ENCODE measurements around the gene TFRC. TPM values are rescaled to one million over a fixed set of nuclear protein-coding genes. Genes with fewer than 3 reads are reported as not detected.

Gene TFRC
- total RNA-seq, 6 donors from 2014 or later = 66.0 to 323 (median 234) TPM

GRCh38 chr3:196097373-196098154, 15.7 kb upstream of the TFRC start:
- WGBS, 2 donors = 56 to 73% methylated on average over 5 of the region's 5 CpGs
- Histone ChIP-seq H3K4me1 (no peaks in the 10 kb centered on the region), H3K27me3 (no peaks in the 10 kb centered on the region), H3K36me3 (no peaks in the 10 kb centered on the region), H3K9me3 (no peaks in the 10 kb centered on the region), H3K27ac (peak overlapping the region in 1 of 4 donors; percentile 58), H3K4me3 (no peak overlapping the region)
- DNase-seq = no peak
- TF ChIP-seq POLR2A (IDR thresholded peaks at IDR 0.05) (no peak), EP300 (IDR thresholded peaks at IDR 0.05) (no peak), CTCF (IDR thresholded peaks at IDR 0.05) (no peak), POLR2AphosphoS5 (IDR thresholded peaks at IDR 0.05) (no peak)
- no peak for ATAC-seq (ENCODE audit: low FRiP score in 2 of 2)

GRCh38 chr3:196096382-196096953, 14.6 kb upstream of the TFRC start:
- Histone ChIP-seq H3K27ac (peak overlapping the region in 1 of 4 donors; percentile 58), H3K4me3 (no peak overlapping the region), H3K36me3 (no peaks in the 10 kb centered on the region), H3K27me3 (no peaks in the 10 kb centered on the region), H3K9me3 (no peaks in the 10 kb centered on the region), H3K4me1 (no peaks in the 10 kb centered on the region)
- peak; percentile 55 to 63 for ATAC-seq (ENCODE audit: low FRiP score in 2 of 2)
- peak in 1 of 2 donors; percentile 25 for DNase-seq
- 62 to 67% methylated on average over 10 to 11 of the region's 11 CpGs for WGBS, 2 donors
- no peak for TF ChIP-seq EP300 (IDR thresholded peaks at IDR 0.05)
- TF ChIP-seq POLR2A (IDR thresholded peaks at IDR 0.05) = peak in 1 of 4 donors; percentile 41

- WGBS, 2 donors = 66 to 70% methylated on average over 7 of the region's 7 CpGs
- H3K4me1 ChIP-seq = no peaks in the 10 kb centered on the region
- H3K9me3 ChIP-seq = no peaks in the 10 kb centered on the region
- TF ChIP-seq POLR2AphosphoS5 (IDR thresholded peaks at IDR 0.05) (peak in 1 of 2 donors; percentile 76), EP300 (IDR thresholded peaks at IDR 0.05) (peak in 2 of 4 donors; percentile 39 to 69), CTCF (IDR thresholded peaks at IDR 0.05) (no peak), POLR2A (IDR thresholded peaks at IDR 0.05) (no peak)
- no peaks in the 10 kb centered on the region for H3K27me3 ChIP-seq
- H3K4me3 ChIP-seq = no peak overlapping the region
- no peaks in the 10 kb centered on the region for H3K36me3 ChIP-seq
- peak overlapping the region; percentile 12 to 70 (median 32) for H3K27ac ChIP-seq
- ATAC-seq (ENCODE audit: low FRiP score in 2 of 2) = peak in 1 of 2 donors; percentile 79
- peak in 1 of 2 donors; percentile 24 for DNase-seq
These were observed 11.6 kb upstream of the TFRC start for GRCh38 chr3:196093317-196094111.

GRCh38 chr3:196087906-196088305, 6.0 kb upstream of the TFRC start:
- DNase-seq (no peak), ATAC-seq (ENCODE audit: low FRiP score in 2 of 2) (no peak)
- peaks cover 0 to under 1% (median 0%) of the 10 kb centered on the region in 4 donors for H3K4me1 ChIP-seq
- WGBS, 2 donors = 61 to 72% methylated on average over 5 of the region's 5 CpGs
- no peaks in the 10 kb centered on the region for H3K27me3 ChIP-seq
- no peaks in the 10 kb centered on the region for H3K9me3 ChIP-seq
- no peak overlapping the region for H3K27ac ChIP-seq
- no peak overlapping the region for H3K4me3 ChIP-seq
- TF ChIP-seq CTCF (IDR thresholded peaks at IDR 0.05) (no peak), POLR2AphosphoS5 (IDR thresholded peaks at IDR 0.05) (no peak), EP300 (IDR thresholded peaks at IDR 0.05) (no peak), POLR2A (IDR thresholded peaks at IDR 0.05) (no peak)
- H3K36me3 ChIP-seq = no peaks in the 10 kb centered on the region

- TF ChIP-seq EP300 (IDR thresholded peaks at IDR 0.05) (no peak), POLR2A (IDR thresholded peaks at IDR 0.05) (no peak), CTCF (IDR thresholded peaks at IDR 0.05) (no peak), POLR2AphosphoS5 (IDR thresholded peaks at IDR 0.05) (no peak)
- Histone ChIP-seq H3K9me3 (no peaks in the 10 kb centered on the region), H3K4me3 (peak overlapping the region in 3 of 4 donors; percentile 71 to 99 (median 93)), H3K36me3 (no peaks in the 10 kb centered on the region), H3K27me3 (no peaks in the 10 kb centered on the region), H3K27ac (peak overlapping the region; percentile 89 to 95 (median 91)), H3K4me1 (peaks cover 12 to 25% (median 14%) of the 10 kb centered on the region in 4 donors)
- DNase-seq (no peak), ATAC-seq (ENCODE audit: low FRiP score in 2 of 2) (no peak)
- WGBS, 2 donors = 36 to 55% methylated on average over 6 of the region's 6 CpGs
These were observed 705 bp upstream of the TFRC start for GRCh38 chr3:196082619-196082971.

All from upper lobe of left lung (tissue), 6 donors.